Lower leg skin (tissue), 3 donors: ENCODE results near the gene GUCA2A.
"Not testable (repeated sequence)": the region's sequence is repeated elsewhere in the genome, so short reads cannot be mapped to it uniquely, and the experiment has no call there.

ENCODE experiments used
- POLR2A ChIP-seq, 2 donors: fragments of 450-650 bp; IDR thresholded peaks; one replicate each; pipeline ENCODE4 v1.6.1; 2016 to 2017; ENCODE audit warnings: antibody characterized with exemption in 2 of 2, mild to moderate bottlenecking in 1 of 2, moderate library complexity in 1 of 2
- TF ChIP-seq, protein P1 (sequence below), 3 donors: fragments of 450-650 bp; IDR thresholded peaks; one replicate each; pipeline ENCODE4 v1.5.1; 2016; ENCODE audit warnings: antibody characterized with exemption in 3 of 3, mild to moderate bottlenecking in 3 of 3, moderate library complexity in 2 of 3

DNA sequence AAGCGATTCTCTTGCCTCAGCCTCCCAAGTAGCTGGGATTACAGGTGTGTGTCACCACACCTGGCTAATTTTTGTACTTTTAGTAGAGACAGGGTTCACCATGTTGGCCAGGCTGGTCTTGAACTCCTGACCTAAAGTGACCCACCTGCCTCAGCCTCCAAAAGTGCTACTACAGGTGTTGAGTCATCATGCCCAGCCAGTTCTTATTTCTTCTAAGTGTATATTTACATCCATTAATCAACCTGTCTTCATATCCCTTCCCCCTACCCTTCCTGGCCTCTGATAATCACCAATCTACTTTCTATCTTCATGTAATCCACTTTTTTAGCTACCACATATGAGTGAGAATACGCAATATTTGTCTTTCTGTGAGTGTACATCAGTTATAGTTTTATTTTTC, 42.4 kb upstream of the GUCA2A start:
- TF ChIP-seq POLR2A (IDR thresholded peaks at IDR 0.05) = not testable (repeated sequence)
- TF ChIP-seq, protein P1, sequence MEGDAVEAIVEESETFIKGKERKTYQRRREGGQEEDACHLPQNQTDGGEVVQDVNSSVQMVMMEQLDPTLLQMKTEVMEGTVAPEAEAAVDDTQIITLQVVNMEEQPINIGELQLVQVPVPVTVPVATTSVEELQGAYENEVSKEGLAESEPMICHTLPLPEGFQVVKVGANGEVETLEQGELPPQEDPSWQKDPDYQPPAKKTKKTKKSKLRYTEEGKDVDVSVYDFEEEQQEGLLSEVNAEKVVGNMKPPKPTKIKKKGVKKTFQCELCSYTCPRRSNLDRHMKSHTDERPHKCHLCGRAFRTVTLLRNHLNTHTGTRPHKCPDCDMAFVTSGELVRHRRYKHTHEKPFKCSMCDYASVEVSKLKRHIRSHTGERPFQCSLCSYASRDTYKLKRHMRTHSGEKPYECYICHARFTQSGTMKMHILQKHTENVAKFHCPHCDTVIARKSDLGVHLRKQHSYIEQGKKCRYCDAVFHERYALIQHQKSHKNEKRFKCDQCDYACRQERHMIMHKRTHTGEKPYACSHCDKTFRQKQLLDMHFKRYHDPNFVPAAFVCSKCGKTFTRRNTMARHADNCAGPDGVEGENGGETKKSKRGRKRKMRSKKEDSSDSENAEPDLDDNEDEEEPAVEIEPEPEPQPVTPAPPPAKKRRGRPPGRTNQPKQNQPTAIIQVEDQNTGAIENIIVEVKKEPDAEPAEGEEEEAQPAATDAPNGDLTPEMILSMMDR (IDR thresholded peaks at IDR 0.05) = not testable (repeated sequence)
